Fibroblast of the aortic adventitia (primary cell): ENCODE data around the gene SDSL. TPM values are rescaled to one million over a fixed set of nuclear protein-coding genes. Genes with fewer than 3 reads are reported as not detected.

ENCODE experiments used
- DNase-seq: peaks from one replicate; pipeline ENCODE4 v3.0.0-alpha.2; 2010; ENCODE audit warnings: low read depth
- H3K4me3 ChIP-seq: 2 replicates; pipeline ENCODE4 v1.5.1; 2011; ENCODE audit warnings: low read depth, mild to moderate bottlenecking, control low read depth, low read length, moderate library complexity
- total RNA-seq: library from RNA; depleted of rRNA; stranded (reverse); fragments of >200 nt; gene quantifications from 2 replicates; pipeline ENCODE4 v1.2.3, GENCODE V29; 2012; ENCODE audit warnings: low replicate concordance
- TF ChIP-seq, protein P1 (sequence below): IDR thresholded peaks from 2 replicates; pipeline ENCODE4 v1.5.1; 2011; ENCODE audit warnings: mild to moderate bottlenecking, low read length, control low read depth, inconsistent platforms; ENCODE audit not compliant: insufficient read depth

The SDSL gene
- total RNA-seq, 1 donor: 1.9 TPM

DNA sequence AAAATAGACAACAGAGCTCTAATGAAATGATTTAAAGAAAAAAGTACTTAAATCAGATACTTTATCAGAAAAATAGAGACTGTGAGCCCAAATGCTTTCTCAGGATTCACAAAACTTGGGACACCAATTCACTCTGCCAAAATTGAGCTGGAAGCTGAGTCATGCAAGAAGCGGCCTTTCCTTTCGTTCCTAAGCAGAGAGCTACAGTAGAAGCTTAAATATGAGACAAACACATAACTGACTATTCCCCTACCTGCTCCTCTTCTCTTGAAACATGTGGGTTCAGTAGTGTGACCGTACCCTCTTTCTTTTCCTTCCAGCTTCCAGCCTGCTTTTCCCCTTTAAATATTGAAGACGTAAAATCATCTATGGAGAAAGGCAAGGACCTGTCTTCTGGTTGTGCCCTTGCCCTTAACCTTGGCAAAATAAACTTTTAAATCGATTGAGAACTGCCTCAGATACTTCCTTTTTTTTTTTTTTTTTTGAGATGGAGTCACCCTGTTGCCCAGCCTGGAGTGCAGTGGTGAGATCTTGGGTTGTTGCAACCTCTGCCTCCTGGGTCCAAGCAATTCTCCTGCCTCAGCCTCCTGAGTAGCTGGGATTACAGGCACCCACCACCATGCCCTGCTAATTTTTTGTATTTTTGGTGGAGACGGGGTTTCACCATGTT, 14.1 kb upstream of the SDSL start:
- H3K4me3 ChIP-seq: no peak overlapping the region
- TF ChIP-seq, protein P1, sequence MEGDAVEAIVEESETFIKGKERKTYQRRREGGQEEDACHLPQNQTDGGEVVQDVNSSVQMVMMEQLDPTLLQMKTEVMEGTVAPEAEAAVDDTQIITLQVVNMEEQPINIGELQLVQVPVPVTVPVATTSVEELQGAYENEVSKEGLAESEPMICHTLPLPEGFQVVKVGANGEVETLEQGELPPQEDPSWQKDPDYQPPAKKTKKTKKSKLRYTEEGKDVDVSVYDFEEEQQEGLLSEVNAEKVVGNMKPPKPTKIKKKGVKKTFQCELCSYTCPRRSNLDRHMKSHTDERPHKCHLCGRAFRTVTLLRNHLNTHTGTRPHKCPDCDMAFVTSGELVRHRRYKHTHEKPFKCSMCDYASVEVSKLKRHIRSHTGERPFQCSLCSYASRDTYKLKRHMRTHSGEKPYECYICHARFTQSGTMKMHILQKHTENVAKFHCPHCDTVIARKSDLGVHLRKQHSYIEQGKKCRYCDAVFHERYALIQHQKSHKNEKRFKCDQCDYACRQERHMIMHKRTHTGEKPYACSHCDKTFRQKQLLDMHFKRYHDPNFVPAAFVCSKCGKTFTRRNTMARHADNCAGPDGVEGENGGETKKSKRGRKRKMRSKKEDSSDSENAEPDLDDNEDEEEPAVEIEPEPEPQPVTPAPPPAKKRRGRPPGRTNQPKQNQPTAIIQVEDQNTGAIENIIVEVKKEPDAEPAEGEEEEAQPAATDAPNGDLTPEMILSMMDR: no peak
- peak; percentile 83 for DNase-seq

DNA sequence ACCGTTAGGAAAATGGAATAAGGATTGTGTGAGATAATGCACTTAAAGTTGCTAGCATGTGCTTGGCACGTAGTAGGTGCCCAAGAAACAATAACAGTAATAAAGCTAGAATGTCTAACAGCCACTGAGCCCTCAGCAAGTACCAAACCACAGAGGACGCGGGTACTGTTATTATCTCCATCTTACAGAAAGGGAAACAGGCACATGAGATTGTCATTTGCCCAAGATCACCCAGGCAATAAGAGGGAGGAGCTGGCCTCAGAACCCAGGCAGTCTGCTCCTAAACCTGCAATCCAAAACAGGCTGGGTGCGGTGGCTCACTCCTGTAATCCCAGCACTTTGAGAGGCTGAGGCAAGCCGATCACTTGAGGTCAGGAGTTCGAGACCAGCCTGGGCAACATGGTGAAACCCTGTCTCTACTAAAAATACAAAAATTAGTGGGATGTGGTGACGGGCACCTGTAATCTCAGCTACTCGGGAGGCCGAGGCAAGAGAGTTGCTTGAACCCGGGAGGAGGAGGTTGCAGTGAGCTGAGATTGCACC, 13.4 kb upstream of the SDSL start:
- no peak for DNase-seq
- TF ChIP-seq, protein P1: no peak
- H3K4me3 ChIP-seq: no peak overlapping the region

DNA sequence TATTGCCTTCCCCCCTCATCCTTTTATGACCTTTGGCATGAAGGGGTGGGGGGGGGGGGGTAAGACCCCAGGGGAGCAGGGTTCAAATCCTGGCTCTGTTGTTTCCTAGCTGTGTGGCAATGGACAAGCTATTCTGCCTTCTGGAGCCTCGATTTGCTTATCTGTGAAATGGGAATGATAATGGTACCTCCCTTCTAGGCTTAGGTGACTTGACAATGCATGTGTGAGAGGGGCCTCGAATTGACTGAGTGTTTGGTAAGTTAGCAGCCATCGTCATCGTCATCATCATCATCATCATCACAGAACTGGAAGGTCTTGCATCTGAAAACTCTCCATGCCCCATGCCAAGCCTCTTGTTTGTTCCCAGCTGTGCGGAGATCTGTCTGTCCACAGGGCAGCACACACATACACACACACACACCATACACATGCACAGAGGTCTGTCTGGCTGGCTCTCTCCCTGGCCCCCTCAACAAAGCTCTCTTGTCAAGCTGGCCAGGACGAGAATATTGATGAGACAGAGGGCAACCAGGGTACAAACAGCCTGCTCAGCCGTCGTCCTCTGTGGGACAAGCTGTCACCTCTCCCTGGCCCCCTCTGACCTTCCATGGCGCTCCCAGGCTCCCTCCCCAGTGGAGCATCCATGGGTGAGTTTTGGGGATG, 12.6 kb upstream of the SDSL start:
- DNase-seq: no peak
- TF ChIP-seq, protein P1: no peak
- H3K4me3 ChIP-seq: no peak overlapping the region

DNA sequence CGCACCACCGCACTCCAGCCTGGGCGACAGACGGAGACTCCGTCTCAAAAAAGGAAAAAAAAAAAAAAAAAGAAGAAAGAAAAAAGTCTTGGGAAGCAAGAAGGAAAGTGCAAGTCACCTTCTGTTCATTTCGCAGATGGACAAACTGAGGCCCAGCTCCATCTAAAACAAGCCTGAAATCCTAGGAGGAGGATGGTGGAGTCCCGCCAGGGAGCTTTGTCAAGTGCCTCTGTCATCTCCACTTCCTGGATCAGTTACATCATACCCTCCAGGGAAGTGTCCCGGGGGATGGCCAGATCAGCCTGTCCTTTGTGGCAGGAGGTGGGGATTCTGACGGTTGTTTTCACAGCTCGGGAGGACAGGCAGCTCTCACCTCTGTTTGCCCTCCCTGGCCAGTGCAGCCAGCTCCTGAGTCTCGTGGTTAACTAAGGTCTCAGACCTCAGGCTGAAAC, 8.7 kb upstream of the SDSL start:
- TF ChIP-seq, protein P1: no peak
- DNase-seq: peak; percentile 21
- H3K4me3 ChIP-seq: no peak overlapping the region

DNA sequence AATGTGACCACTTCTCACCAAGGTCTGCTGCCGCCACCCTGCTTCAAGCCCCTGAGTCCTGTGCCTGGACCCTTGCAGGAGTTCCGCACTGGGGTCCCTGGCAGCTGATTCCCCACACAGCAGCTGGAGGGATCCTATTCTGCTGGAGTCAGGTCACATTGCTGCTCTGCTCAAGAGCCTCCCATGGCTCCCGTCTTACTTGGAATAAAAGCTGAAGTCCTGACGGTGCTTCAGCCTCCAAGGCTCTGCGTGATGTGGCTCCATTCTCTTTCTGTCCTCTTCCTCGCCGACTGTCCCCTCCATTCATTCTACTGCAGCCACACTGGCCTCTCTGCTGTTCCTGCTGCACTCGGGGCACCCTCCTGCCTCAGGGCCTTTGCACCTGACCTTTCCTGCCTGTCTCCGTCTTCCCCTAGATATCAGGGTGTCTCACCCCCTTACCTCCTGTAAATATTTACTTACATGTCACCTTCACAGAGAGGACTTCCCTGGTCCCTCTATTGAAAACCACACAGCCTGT, 7.6 kb upstream of the SDSL start:
- DNase-seq: no peak
- TF ChIP-seq, protein P1: no peak
- no peak overlapping the region for H3K4me3 ChIP-seq

DNA sequence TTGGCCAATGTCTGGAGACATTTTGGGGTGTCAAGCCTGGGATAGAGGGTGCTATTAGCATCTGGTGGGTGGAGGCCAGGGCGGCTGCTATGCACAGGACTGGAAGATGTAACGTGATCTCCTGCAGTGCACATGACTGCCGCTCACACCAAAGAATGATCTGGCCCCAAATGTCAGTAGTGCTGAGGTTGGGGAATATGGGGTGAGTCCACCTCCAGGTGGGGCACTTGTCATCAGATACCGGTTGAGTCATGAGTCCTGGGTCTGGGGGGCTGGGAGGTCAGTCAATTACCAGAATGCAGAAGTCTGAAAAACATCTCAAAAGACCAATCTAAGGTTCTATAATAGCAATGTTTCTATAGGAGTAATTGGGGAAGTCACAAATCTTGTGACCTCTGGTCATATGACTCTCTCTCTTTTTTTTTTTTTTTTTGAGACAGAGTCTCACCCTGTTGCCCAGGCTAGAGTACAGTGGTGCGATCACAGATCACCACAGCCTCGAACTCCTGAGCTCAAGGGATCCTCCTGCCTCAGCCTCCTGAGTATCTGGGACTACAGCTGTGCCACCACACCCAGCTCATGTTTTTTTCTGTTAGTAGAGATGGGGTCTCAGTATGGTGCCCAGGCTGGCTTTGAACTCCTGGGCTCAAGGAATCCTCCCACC, 6.0 kb upstream of the SDSL start:
- TF ChIP-seq, protein P1: no peak
- H3K4me3 ChIP-seq: no peak overlapping the region
- no peak for DNase-seq
